ENCODE data around the gene MBD3L1. TPM values are rescaled to one million over a fixed set of nuclear protein-coding genes. Genes with fewer than 3 reads are reported as not detected.

MBD3L1 gene
- total RNA-seq, 4 donors from 2014 or later, result not detected

DNA sequence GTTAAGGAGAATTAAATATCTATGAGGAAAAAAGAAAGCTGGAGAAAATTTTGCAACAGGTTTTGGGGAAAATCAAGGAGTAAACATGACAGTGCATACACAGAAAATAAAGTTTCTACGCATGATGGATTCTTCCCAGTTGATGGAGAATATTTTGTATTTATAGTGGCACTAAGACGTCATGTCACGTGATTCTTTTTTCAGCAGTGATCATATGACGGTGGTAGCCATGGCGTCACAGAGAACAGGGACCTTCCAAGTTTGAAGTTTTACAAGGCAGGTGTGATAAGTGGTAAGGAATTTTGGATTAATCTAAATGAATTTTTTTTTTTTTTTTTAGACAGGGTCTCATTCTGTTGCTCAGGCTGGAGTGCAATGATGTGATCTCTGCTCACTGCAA is 8.5 kb downstream of the MBD3L1 start:
- 87 to 91% methylated on average over 5 of the region's 5 CpGs for WGBS, 2 donors (ENCODE audit: low coverage in 1 of 2)
- Histone ChIP-seq H3K27ac (no peak overlapping the region), H3K4me3 (no peak overlapping the region), H3K9me3 (no peaks in the 10 kb centered on the region), H3K36me3 (no peaks in the 10 kb centered on the region), H3K4me1 (no peaks in the 10 kb centered on the region), H3K27me3 (peaks cover 13% of the 10 kb centered on the region)
- no peak for TF ChIP-seq EP300 (IDR thresholded peaks at IDR 0.05)
- no peak for TF ChIP-seq CTCF (IDR thresholded peaks at IDR 0.05)
- no peak for TF ChIP-seq POLR2AphosphoS5 (IDR thresholded peaks at IDR 0.05)
- no peak for TF ChIP-seq POLR2A (IDR thresholded peaks at IDR 0.05)
- ATAC-seq, result no peak

DNA sequence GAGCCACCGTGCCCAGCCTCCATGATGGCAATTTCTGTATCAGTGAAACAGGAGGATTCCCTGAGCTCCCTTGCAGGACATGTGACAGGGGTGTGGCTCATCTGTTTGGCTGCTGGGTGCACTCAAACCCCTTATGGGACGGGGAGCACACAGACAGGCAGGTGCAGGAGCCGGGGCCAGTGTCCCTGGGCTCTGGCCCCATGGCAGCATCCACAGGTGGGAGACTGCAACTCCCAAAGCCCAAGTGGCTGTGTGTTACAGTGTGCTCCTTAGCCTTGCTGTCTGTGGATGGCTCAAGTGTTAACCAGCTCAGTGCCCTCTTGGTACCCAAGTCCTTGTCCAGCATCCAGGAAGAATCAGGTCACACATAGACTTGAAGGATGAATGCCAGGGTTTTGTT is 14.6 kb downstream of the MBD3L1 start:
- Histone ChIP-seq H3K27ac (no peak overlapping the region), H3K27me3 (peaks cover 43% of the 10 kb centered on the region), H3K36me3 (no peaks in the 10 kb centered on the region), H3K4me3 (no peak overlapping the region), H3K9me3 (peaks cover 0 to 34% (median 0%) of the 10 kb centered on the region in 3 donors), H3K4me1 (no peaks in the 10 kb centered on the region)
- no peak for TF ChIP-seq EP300 (IDR thresholded peaks at IDR 0.05)
- TF ChIP-seq POLR2AphosphoS5 (IDR thresholded peaks at IDR 0.05), result no peak
- TF ChIP-seq POLR2A (IDR thresholded peaks at IDR 0.05), result no peak
- TF ChIP-seq CTCF (IDR thresholded peaks at IDR 0.05), result no peak
- 80% methylated on average over 1 of the region's 3 CpGs; no CpG with 5 or more reads in 1 of the 2 donors for WGBS, 2 donors (ENCODE audit: low coverage in 1 of 2)
- ATAC-seq, result no peak

DNA sequence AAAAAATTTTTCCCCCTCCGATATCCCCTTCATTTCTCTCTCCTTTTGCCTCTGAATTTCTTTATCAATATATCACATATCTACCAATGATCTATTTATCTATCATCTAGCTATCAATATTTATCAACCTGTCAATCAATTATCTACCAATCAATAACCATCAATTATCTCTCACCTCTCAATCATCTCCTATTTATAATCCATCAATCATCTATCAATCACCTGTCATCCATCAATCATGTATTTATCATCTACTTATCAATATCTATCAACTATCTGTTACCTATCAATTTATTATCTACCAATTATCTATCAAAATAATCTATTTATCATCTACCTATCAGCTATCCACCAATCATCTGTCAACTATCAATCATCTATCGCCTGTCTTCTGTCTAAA is 17.1 kb downstream of the MBD3L1 start:
- H3K36me3 ChIP-seq, result no peaks in the 10 kb centered on the region
- WGBS, 2 donors (ENCODE audit: low coverage in 1 of 2), result 90 to 93% methylated on average over 2 of the region's 2 CpGs
- H3K4me1 ChIP-seq, result no peaks in the 10 kb centered on the region
- peaks cover 55% of the 10 kb centered on the region for H3K27me3 ChIP-seq
- H3K9me3 ChIP-seq, result peaks cover 0 to 34% (median 0%) of the 10 kb centered on the region in 3 donors
- TF ChIP-seq EP300 (IDR thresholded peaks at IDR 0.05) (no peak), POLR2A (IDR thresholded peaks at IDR 0.05) (no peak), CTCF (IDR thresholded peaks at IDR 0.05) (no peak), POLR2AphosphoS5 (IDR thresholded peaks at IDR 0.05) (no peak)
- ATAC-seq, result no peak
- H3K4me3 ChIP-seq, result no peak overlapping the region
- H3K27ac ChIP-seq, result no peak overlapping the region

DNA sequence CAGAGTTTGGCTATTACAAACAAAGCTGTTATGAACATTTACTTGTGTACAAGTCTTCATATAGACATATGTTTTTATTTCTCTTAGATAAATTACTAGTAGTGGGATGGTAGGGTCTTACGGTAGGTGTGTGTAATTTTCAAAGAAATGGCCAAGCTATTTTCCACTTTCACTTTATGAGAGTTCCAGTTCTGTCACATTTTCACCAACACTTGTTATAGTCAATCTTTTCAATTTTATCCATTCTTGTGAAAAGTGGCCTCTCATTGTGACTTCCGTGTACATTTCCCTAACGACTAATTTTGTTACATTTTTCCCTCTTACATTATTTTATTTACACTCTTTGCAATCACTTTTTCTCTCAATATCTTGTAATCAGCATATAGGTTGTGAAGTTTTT is 18.3 kb downstream of the MBD3L1 start:
- no peak overlapping the region for H3K4me3 ChIP-seq
- no peak for TF ChIP-seq CTCF (IDR thresholded peaks at IDR 0.05)
- TF ChIP-seq POLR2A (IDR thresholded peaks at IDR 0.05), result no peak
- no peak for TF ChIP-seq EP300 (IDR thresholded peaks at IDR 0.05)
- TF ChIP-seq POLR2AphosphoS5 (IDR thresholded peaks at IDR 0.05), result no peak
- no peak overlapping the region for H3K27ac ChIP-seq
- H3K9me3 ChIP-seq, result peaks cover 0 to 34% (median 0%) of the 10 kb centered on the region in 3 donors
- ATAC-seq, result no peak
- H3K4me1 ChIP-seq, result no peaks in the 10 kb centered on the region
- 83 to 100% methylated on average over 2 to 3 of the region's 3 CpGs for WGBS, 2 donors (ENCODE audit: low coverage in 1 of 2)
- H3K36me3 ChIP-seq, result no peaks in the 10 kb centered on the region
- H3K27me3 ChIP-seq, result peaks cover 53% of the 10 kb centered on the region

DNA sequence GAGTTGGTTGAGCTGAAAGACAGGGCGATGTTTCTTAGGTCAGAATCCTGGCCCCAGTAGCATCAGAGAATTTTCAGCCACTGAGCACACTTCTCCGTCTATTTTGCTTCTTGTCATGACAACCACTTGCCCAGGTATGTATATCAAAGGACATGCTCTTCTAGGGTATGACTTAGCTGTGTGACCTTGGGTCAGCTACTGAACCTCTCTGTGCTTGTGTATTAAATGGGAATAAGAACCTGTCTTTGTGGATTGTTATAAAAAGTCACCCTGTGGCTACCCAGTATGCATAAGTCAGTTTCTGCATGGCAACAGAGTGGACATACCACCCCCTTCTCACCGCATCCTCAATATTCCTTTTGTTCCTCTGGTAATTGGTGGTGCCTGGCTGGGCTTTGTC is 26.1 kb downstream of the MBD3L1 start:
- no peak for TF ChIP-seq POLR2AphosphoS5 (IDR thresholded peaks at IDR 0.05)
- no peak for TF ChIP-seq EP300 (IDR thresholded peaks at IDR 0.05)
- TF ChIP-seq POLR2A (IDR thresholded peaks at IDR 0.05), result no peak
- no peak for TF ChIP-seq CTCF (IDR thresholded peaks at IDR 0.05)
- no peaks in the 10 kb centered on the region for H3K4me1 ChIP-seq
- H3K9me3 ChIP-seq, result no peaks in the 10 kb centered on the region
- peaks cover 58% of the 10 kb centered on the region for H3K27me3 ChIP-seq
- H3K36me3 ChIP-seq, result no peaks in the 10 kb centered on the region
- no peak for ATAC-seq
- 72 to 100% methylated on average over 1 to 3 of the region's 3 CpGs for WGBS, 2 donors (ENCODE audit: low coverage in 1 of 2)
- no peak overlapping the region for H3K4me3 ChIP-seq
- H3K27ac ChIP-seq, result no peak overlapping the region

Measured in gastroesophageal sphincter (tissue), 4 donors.